Activated CD4-positive, alpha-beta T cell treated with anti-CD3 and anti-CD28 coated beads for 36 hours (primary cell): ENCODE data around the gene DNAJB6. TPM values are rescaled to one million over a fixed set of nuclear protein-coding genes. Genes with fewer than 3 reads are reported as not detected.
"Not testable (repeated sequence)": the region's sequence is repeated elsewhere in the genome, so short reads cannot be mapped to it uniquely, and the experiment has no call there.

Source experiments
- ATAC-seq: fragments of 200-7000 bp; cut with Tn5 transposase; one replicate; pipeline ENCODE4 v1.10.0; 2021; ENCODE audit warnings: mild to moderate bottlenecking, moderate library complexity
- CTCF ChIA-PET: fragments of 350-600 bp; sonication (Branson Sonifier 250); formaldehyde crosslinking; loops from one replicate; lab custom pipeline; 2021; ENCODE audit warnings: antibody characterized with exemption; lab: Charles Lee
- POLR2A ChIA-PET: fragments of 350-600 bp; sonication (Branson Sonifier 250); formaldehyde crosslinking; loops from one replicate; lab custom pipeline; 2021; ENCODE audit warnings: antibody characterized with exemption, inconsistent platforms; lab: Charles Lee
- DNase-seq: peaks from one replicate; pipeline ENCODE4 v3.0.0-alpha.2; 2020
- H3K27ac Mint-ChIP-seq: one replicate; pipeline ENCODE4 v1.8.0; 2021; ENCODE audit warnings: mixed read lengths
- H3K27me3 Mint-ChIP-seq: one replicate; pipeline ENCODE4 v1.8.0; 2021; ENCODE audit warnings: mixed read lengths
- H3K36me3 Mint-ChIP-seq: one replicate; pipeline ENCODE4 v1.8.0; 2021; ENCODE audit warnings: low read depth, mixed read lengths
- H3K4me1 Mint-ChIP-seq: one replicate; pipeline ENCODE4 v1.8.0; 2021; ENCODE audit warnings: mixed read lengths
- H3K4me3 Mint-ChIP-seq: one replicate; pipeline ENCODE4 v1.8.0; 2021; ENCODE audit warnings: mild to moderate bottlenecking, moderate library complexity, mixed read lengths
- H3K9me3 Mint-ChIP-seq: one replicate; pipeline ENCODE4 v1.8.0; 2021; ENCODE audit warnings: low read depth, mixed read lengths
- intact Hi-C, 2 experiments: fragments of 100-400 bp; cut with DNase I in 1 of 2; cut with micrococcal nuclease in 1 of 2; formaldehyde crosslinking; loops; one replicate each; pipeline versions ENCODE4 v1.14.2 to v1.15.1; 2022 to 2024; cut with DNase I, micrococcal nuclease
- total RNA-seq, 2 experiments: library from RNA; stranded (reverse); gene quantifications; one replicate each; pipeline ENCODE4 v1.2.3, GENCODE V29; 2021

Gene DNAJB6
- total RNA-seq, 2 experiments from 2014 or later = 89.9 to 92.9 TPM

DNA sequence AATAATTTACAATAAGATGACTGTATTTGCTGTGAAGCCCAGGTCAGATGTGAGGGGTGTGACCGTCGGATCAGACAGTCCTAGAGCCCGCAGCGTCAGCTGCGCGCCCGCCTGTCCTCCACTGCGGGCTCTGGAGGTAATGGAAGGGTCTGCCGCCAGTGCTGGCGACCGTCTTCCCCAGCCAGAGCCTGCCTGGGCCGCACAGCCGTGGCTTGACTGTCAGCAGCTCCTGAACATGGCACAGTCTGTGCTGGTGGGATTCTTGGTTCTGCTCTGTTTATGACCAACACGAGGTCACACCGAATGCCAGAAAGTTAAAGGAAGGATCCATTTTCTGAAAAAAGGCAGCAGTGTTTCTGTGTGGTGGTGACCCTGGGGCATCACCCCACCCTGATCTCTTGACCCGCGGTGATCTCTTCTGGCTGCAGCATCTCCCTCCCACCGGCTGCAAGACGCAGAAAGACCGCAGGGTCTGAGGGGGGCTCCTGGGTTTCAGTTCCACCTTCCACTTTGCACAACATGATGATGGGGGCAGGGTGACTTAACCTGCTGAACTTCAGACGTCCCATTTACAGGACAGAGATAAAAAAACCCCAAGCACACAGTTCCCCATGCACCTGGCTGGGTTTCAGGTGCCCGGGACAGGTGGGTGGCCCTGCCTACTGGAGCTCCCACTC is 103.7 kb downstream of the DNAJB6 start:
- ChIA-PET POLR2A (no interaction called here), CTCF (no interaction called here)
- Mint-ChIP-seq H3K4me1 (no peaks in the 10 kb centered on the region), H3K4me3 (no peak overlapping the region), H3K27me3 (peaks cover 1% of the 10 kb centered on the region), H3K36me3 (no peaks in the 10 kb centered on the region), H3K27ac (no peak overlapping the region), H3K9me3 (no peaks in the 10 kb centered on the region)
- intact Hi-C loops = no loop called here
- DNase-seq (no peak), ATAC-seq (no peak)

DNA sequence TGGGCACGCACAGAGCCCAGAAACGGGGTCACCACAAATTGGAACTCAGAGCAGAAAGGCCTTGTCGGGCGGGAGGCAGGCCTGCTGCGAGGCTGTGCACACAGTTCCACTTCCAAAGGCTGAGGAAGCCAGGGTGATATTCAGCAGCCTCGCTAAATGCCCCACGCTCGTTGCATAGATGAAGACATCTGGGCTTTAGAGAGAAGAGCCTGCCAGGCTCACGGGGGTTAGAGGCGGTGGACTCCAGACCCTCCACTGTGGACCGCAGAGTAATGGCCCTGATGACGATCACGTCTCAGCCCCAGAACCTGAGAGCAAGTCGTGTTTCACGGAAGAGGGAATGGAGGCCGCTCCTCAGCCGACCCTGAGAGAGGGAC is 104.2 kb downstream of the DNAJB6 start:
- CTCF ChIA-PET = no interaction called here
- intact Hi-C loops = no loop called here
- peaks cover 1% of the 10 kb centered on the region for H3K27me3 Mint-ChIP-seq
- ATAC-seq (no peak), DNase-seq (no peak)
- no peaks in the 10 kb centered on the region for H3K4me1 Mint-ChIP-seq
- no peak overlapping the region for H3K27ac Mint-ChIP-seq
- H3K36me3 Mint-ChIP-seq = no peaks in the 10 kb centered on the region
- POLR2A ChIA-PET = no interaction called here
- H3K4me3 Mint-ChIP-seq = no peak overlapping the region
- no peaks in the 10 kb centered on the region for H3K9me3 Mint-ChIP-seq

DNA sequence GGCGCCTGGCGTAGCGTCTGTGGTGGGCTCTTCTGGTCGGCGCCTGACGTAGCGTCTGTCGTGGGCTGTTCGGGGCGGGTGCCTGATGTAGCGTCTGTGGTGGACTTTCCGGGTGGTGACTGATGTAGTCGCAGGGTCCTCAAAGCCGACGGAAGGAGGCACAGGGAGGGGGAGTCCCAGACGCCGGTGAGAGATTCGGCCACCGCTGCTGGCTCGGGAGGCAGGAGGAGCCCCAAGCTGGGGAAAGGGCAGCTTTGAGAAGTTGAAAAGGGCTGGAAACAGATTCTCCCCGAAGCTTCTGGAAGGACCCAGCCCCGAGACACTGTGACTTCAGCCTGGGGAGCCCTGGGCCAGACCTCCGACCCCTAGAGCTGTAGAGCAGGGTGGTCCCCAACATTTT is 105.7 kb downstream of the DNAJB6 start:
- DNase-seq = no peak
- ATAC-seq = no peak
- Mint-ChIP-seq H3K27me3 (peaks cover 1% of the 10 kb centered on the region), H3K36me3 (no peaks in the 10 kb centered on the region), H3K4me3 (no peak overlapping the region), H3K27ac (no peak overlapping the region), H3K4me1 (no peaks in the 10 kb centered on the region), H3K9me3 (no peaks in the 10 kb centered on the region)
- ChIA-PET CTCF (no interaction called here), POLR2A (no interaction called here)
- intact Hi-C loops = no loop called here

DNA sequence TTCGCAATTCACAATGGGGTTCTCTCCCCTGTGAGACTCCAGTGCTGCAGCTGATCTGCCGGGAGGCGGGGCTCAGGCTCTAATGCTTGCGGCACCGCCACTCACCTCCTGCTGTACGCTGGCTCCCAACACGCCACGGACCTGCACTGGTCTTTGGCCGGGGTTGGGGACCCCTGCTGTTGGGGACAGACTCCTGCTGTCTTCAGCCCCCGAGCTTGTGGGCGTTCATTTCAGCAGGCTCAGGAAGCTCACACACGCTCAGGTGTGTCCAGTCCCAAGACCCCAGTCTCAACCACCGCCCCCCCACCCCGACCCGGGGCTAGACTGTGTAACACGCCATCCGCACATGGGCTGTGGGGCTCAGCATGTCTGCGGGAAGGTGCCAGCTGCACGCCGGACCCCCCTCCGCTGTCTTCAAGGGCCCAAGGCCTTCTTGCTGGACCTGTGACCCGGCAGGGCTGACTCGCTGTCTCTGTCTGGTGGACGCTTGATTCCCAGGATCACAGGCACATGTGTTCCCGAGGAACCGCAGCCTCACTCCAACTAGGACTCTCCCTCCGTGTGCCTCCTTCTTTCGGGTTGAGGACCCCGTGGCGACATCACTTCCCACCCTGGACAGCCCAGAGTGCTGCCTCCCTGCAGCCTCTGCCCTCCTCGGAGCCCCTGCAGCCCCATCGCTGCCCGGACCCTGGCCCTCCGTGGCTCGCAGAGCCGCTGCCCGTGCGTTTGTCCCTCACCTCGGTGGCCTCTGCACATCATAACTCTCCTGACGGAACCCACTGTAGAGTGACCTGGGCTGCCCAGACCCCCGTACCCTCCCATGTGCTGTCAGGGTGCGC is 106.4 kb downstream of the DNAJB6 start:
- H3K27ac Mint-ChIP-seq = no peak overlapping the region
- no peaks in the 10 kb centered on the region for H3K9me3 Mint-ChIP-seq
- intact Hi-C loops = no loop called here
- no peaks in the 10 kb centered on the region for H3K36me3 Mint-ChIP-seq
- H3K4me3 Mint-ChIP-seq = no peak overlapping the region
- ChIA-PET CTCF (no interaction called here), POLR2A (no interaction called here)
- peaks cover 1% of the 10 kb centered on the region for H3K27me3 Mint-ChIP-seq
- H3K4me1 Mint-ChIP-seq = no peaks in the 10 kb centered on the region
- ATAC-seq (no peak), DNase-seq (no peak)

DNA sequence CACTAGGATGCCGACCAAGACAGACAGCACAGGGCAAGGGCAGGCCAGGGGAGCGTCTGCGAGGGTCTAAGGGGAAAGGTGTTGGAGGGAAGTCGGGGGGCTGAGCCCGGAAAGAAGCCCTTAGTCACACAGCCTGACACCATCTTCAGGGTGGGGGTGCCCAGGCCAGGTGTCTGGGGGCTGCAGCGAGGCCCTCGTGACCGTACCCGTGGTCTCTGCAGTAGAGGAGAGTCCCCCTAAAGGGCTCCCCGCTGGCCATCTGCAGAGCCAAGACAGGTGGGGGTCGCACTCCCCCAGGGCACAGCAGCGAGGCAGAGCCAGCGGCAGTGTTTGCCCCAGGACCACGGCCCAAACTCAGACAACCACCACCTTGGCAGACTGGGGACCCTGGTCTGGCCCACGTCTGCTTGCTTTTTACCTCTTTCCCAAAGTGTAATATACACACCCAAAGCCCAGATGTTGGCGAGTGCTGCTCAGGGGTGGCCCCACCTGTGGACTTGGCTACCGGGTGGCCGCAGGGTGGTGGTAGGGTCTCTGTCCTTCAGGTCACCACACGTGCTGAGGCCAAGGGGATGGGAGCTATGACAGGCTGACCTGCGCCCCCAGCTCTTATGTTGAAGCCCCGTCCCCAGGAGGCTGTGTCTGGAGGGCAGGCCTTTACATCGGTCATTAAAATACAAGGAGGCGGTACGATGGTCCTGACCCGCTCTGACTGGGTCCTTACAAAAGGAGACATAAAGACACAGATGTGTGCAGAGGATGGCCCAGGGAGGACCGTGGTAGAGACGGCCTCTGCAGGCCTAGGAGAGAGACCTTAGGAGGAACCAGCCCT is 107.4 kb downstream of the DNAJB6 start:
- no peak overlapping the region for H3K27ac Mint-ChIP-seq
- no peaks in the 10 kb centered on the region for H3K9me3 Mint-ChIP-seq
- intact Hi-C loops = no loop called here
- ATAC-seq = no peak
- ChIA-PET POLR2A (no interaction called here), CTCF (no interaction called here)
- H3K36me3 Mint-ChIP-seq = no peaks in the 10 kb centered on the region
- H3K4me3 Mint-ChIP-seq = no peak overlapping the region
- H3K4me1 Mint-ChIP-seq = no peaks in the 10 kb centered on the region
- DNase-seq = no peak
- peaks cover under 1% of the 10 kb centered on the region for H3K27me3 Mint-ChIP-seq

DNA sequence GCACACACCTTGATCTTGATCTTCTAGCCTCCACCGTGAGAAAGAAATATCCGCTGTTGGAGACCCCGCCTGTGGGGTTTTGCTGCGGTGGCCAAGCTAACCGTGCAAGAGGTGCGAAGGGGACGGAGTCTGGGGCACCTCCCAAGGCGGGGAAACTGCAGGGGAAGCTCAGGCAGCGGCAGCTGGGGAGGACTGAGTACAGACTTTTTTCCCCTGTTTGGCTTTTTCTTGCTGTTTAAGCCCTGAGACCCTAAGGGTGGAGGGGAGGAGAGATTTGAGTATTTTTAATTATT is 108.0 kb downstream of the DNAJB6 start:
- Mint-ChIP-seq H3K4me1 (no peaks in the 10 kb centered on the region), H3K36me3 (no peaks in the 10 kb centered on the region), H3K27ac (no peak overlapping the region), H3K4me3 (no peak overlapping the region), H3K27me3 (no peaks in the 10 kb centered on the region), H3K9me3 (no peaks in the 10 kb centered on the region)
- no peak for ATAC-seq
- ChIA-PET POLR2A (no interaction called here), CTCF (no interaction called here)
- intact Hi-C loops = no loop called here
- DNase-seq = no peak

DNA sequence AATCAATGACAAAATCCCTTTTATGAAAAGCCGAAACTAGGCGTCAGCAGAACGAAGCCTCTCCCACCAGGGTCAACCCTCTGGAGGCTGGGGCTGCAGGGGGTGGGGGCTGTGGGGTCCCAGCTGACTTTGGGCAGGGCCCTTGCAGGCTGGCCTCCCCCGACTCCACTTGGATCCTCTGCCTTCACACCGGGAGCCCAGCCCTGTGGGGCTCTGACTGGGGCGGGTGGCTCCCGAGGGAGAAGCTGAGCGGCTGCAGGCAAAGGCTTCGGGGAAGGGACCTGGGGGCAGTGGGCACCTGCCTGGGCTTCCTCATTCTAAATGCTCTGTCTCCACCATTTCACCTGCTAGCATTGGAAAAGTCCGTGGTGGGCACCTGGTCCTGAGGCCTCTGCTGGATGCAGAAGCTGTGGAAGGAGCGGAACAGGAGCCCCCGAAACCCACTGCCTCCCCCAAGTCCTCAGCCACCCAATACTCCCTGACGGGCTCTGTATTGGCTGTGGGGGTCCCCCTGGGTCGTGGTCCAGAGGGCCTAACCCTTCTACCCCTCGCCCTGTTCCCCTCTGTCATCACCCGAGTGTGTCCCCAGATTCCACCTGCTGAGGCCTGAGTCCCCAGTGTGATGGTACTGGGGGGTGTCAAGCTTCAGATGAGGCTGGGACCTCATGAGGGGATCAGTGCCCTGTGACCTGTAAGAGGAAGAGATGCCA is 108.6 kb downstream of the DNAJB6 start:
- Mint-ChIP-seq H3K9me3 (no peaks in the 10 kb centered on the region), H3K27me3 (no peaks in the 10 kb centered on the region), H3K4me3 (no peak overlapping the region), H3K4me1 (no peaks in the 10 kb centered on the region), H3K27ac (no peak overlapping the region), H3K36me3 (no peaks in the 10 kb centered on the region)
- POLR2A ChIA-PET = no interaction called here
- intact Hi-C loops = no loop called here
- ATAC-seq = no peak
- CTCF ChIA-PET = interaction anchor here (0.5 kb wide), 1 partner anchor 909 kb away, joined by 3 read pairs; no protein-coding TSS in a partner anchor
- no peak for DNase-seq

DNA sequence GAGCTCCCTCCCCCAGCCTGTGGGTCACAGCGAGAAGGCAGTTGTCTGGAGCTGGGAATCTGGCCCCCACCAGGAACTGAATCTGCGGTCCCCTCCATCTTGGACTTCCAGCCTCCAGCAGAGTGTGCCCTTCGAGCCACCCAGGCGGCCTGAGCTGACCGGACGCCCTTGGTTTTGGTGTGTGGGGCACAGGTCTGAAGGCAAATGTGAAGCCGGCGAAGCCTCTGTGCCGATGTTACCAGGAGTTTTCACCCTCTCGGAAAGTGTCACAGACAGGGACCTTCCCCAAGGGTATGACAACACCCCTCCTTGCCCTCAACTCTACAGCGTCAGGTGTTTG is 109.1 kb downstream of the DNAJB6 start:
- Mint-ChIP-seq H3K9me3 (no peaks in the 10 kb centered on the region), H3K27ac (no peak overlapping the region), H3K4me3 (no peak overlapping the region), H3K4me1 (no peaks in the 10 kb centered on the region), H3K27me3 (no peaks in the 10 kb centered on the region), H3K36me3 (no peaks in the 10 kb centered on the region)
- ATAC-seq = no peak
- no peak for DNase-seq
- ChIA-PET CTCF (interaction anchor here (0.5 kb wide), 1 partner anchor 908 kb away, joined by 3 read pairs; no protein-coding TSS in a partner anchor), POLR2A (no interaction called here)
- intact Hi-C loops = no loop called here

DNA sequence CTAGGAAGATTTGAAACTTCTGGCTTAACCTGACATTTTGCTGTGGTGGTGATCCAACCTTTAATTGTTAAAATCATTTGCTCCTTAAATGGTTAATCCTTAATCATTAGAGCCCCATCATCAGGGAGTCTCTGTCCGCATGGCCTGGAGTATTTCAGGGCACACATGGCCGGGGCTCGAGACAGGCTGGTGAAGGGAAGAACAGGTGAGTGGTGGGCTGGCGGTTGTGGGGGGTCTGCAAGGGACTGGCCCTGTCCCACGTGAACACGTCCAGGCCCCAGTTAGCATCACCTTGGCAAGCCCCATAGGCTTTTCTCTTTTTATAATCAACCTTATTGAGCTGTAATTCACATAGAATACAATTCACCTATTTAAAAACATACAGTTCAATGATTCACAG is 109.5 kb downstream of the DNAJB6 start:
- no peaks in the 10 kb centered on the region for H3K4me1 Mint-ChIP-seq
- ChIA-PET POLR2A (no interaction called here), CTCF (no interaction called here)
- H3K36me3 Mint-ChIP-seq = no peaks in the 10 kb centered on the region
- no peak for DNase-seq
- intact Hi-C loops = no loop called here
- no peak overlapping the region for H3K27ac Mint-ChIP-seq
- ATAC-seq = no peak
- no peak overlapping the region for H3K4me3 Mint-ChIP-seq
- no peaks in the 10 kb centered on the region for H3K9me3 Mint-ChIP-seq
- H3K27me3 Mint-ChIP-seq = no peaks in the 10 kb centered on the region

DNA sequence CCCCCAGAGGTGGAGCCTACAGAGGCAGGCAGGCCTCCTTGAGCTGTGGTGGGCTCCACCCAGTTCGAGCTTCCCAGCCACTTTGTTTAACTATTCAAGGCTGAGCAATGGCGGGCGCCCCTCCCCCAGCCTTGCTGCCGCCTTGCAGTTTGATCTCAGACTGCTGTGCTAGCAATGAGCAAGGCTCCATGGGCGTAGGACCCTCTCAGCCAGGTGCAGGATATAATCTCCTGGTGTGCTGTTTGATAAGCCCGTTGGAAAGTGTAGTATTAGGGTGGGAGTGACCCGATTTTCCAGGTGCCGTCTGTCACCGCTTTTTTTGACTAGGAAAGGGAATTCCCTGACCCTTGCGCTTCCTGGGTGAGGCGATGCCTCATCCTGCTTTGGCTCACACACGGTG is 117.2 kb downstream of the DNAJB6 start:
- H3K4me1 Mint-ChIP-seq, H3K27ac Mint-ChIP-seq: not testable (repeated sequence)

DNA sequence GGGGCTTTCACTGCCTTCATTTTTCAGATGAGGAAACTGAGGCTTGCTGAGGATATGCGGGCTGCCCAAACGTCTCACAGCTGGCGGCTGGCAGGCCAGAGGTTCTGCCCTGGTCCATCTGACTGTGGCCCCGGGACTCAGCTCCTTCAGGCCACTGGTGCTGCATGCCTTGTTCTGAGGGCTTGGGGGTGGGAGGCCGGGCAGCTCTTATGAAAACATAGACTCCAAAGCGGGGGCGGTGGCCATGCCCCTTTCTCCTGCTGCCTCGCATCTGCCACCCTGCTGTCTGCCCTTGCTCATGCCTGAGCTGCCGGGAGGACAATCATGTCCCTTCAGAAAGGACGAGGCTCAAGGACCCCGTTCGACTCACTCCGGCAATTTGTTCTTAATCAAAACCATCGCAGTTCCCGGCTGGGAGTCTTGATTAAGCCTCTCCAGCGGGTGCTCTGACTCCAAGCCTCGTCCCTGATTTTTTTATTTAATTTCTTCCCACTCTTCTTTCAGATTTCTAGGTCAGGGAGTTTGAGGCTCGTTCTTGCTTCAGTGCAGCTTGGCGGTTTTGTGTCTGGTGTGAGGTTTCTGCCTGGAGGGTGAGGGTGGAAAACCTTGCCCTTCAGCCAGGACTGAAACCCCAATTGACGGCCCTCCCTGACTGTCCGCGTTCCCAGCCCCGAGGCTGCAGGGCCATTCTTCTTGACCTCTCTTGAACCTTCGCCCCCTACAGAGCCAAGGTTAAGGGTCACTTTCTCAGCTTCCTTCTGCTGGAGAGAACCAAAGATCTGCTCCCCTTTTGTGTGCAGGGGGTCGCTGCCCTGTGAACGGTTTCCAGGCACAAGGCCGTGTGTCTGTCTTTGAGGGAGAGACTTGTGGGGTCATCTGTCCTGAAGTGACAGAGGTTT is 120.8 kb downstream of the DNAJB6 start:
- ATAC-seq (no peak), DNase-seq (no peak)
- peaks cover under 1% of the 10 kb centered on the region for H3K4me1 Mint-ChIP-seq
- H3K9me3 Mint-ChIP-seq = peaks cover 5% of the 10 kb centered on the region
- CTCF ChIA-PET = no interaction called here
- no peak overlapping the region for H3K4me3 Mint-ChIP-seq
- H3K36me3 Mint-ChIP-seq = no peaks in the 10 kb centered on the region
- no peak overlapping the region for H3K27ac Mint-ChIP-seq
- POLR2A ChIA-PET = no interaction called here
- intact Hi-C loops = no loop called here
- H3K27me3 Mint-ChIP-seq = no peaks in the 10 kb centered on the region

More for the DNA sequence above, 117.2 kb downstream of the DNAJB6 start:
- DNase-seq, ATAC-seq, CTCF ChIA-PET, intact Hi-C loops, H3K27me3 Mint-ChIP-seq, H3K36me3 Mint-ChIP-seq, POLR2A ChIA-PET, H3K9me3 Mint-ChIP-seq, H3K4me3 Mint-ChIP-seq: not testable (repeated sequence)
